Mucosa of stomach (tissue), 1 donor: Measurements from ENCODE around the gene LOXL1.

ENCODE experiments used
- H3K27me3 ChIP-seq: one replicate; pipeline ENCODE4 v1.7.0; 2013; ENCODE audit warnings: mild to moderate bottlenecking, low read length; ENCODE audit not compliant: control insufficient read depth, insufficient read depth
- H3K36me3 ChIP-seq: one replicate; pipeline ENCODE4 v1.7.0; 2013; ENCODE audit warnings: low read length; ENCODE audit not compliant: control insufficient read depth, insufficient read depth
- H3K4me1 ChIP-seq: one replicate; pipeline ENCODE4 v1.7.0; 2013; ENCODE audit warnings: mild to moderate bottlenecking, low read length; ENCODE audit not compliant: control insufficient read depth, insufficient read depth
- H3K4me3 ChIP-seq: one replicate; pipeline ENCODE4 v1.7.0; 2013; ENCODE audit warnings: low read length
- H3K9ac ChIP-seq: one replicate; pipeline ENCODE4 v1.7.0; 2013; ENCODE audit warnings: mild to moderate bottlenecking, low read length, moderate library complexity
- H3K9me3 ChIP-seq: one replicate; pipeline ENCODE4 v1.7.0; 2013; ENCODE audit warnings: mild to moderate bottlenecking, low read length, moderate library complexity; ENCODE audit not compliant: control insufficient read depth
- donor health status: Pancreatic carcinoma.

LOXL1 gene

DNA sequence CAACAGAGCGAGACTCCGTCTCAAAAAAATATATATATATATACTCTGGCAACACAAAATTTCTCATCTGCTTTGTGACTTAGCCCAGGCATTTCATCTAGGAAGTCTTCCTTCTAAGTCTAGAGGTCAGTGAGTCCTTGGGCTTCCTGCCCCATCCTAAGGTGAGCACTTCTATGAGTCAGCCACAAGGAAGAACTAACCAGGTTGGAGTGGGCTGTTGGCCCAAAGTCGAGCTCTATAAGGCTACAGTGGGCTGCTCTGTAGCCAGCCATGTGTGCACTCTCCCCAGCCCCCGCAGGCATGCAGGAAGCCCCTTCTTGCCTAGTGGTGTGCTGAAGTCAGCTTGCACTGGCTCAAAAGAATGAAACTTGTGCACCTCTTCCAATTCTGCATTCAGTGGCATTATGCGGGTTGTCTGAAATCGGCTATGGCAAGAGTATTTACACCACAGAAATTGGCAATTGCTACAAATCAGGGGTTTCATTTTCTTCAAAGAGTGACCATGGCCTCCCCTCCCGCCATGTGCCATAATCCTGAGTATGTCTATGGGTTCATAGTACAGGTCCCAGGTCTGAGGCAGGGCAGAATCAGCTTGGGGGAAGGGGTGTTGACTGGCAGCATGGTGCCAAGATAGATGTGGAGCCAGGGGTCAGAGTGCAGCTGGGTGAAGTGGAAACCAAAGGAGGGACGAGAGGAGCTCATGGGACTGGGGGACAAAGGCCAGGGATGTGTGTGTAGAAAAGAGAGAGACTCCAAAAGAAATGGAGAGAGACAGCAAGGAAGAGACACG is 22.0 kb upstream of the LOXL1 start:
- H3K4me3 ChIP-seq = no peak overlapping the region
- H3K4me1 ChIP-seq = no peaks in the 10 kb centered on the region
- no peaks in the 10 kb centered on the region for H3K9me3 ChIP-seq
- no peak overlapping the region for H3K9ac ChIP-seq
- no peaks in the 10 kb centered on the region for H3K36me3 ChIP-seq
- no peaks in the 10 kb centered on the region for H3K27me3 ChIP-seq

- Histone ChIP-seq H3K9me3 (no peaks in the 10 kb centered on the region), H3K4me1 (no peaks in the 10 kb centered on the region), H3K9ac (no peak overlapping the region), H3K27me3 (no peaks in the 10 kb centered on the region), H3K36me3 (no peaks in the 10 kb centered on the region), H3K4me3 (no peak overlapping the region)
Observed at GRCh38 chr15:73905225-73905827, 20.9 kb upstream of the LOXL1 start.

DNA sequence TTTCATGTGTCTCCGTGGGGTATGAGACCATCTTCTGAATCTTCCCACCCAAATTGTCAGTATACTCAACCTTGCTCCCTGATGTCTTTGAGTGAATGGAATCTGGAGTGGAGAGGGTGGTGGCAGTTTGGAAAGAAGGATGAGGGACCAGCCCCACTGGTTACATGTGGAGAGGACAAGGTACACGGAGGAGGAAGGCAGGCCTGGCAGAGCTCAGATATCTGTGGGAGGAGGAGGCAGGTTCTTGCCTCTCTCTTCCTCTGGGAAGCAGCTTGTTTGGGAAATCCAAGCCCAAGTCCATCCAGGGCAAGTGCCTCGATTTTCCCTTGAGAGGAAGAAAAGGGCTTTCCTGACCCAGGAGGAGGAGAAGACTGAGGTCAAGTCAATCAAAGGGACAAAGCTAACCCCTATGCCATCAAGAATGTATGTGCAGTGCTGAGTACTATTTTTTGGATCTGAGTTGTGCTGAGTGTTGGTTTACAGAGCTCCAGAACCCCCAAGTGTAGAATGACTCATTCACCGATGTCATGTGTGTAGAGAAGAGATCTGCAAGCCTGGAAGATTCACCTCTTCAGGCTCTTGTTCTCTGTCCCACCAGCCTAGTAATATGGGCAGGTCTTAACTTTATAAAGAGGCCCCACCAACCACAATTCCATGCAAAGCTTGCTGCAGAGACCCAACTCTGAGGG is 19.8 kb upstream of the LOXL1 start:
- no peaks in the 10 kb centered on the region for H3K36me3 ChIP-seq
- no peaks in the 10 kb centered on the region for H3K9me3 ChIP-seq
- no peak overlapping the region for H3K9ac ChIP-seq
- H3K27me3 ChIP-seq = no peaks in the 10 kb centered on the region
- no peak overlapping the region for H3K4me3 ChIP-seq
- H3K4me1 ChIP-seq = peaks cover 3% of the 10 kb centered on the region

- no peaks in the 10 kb centered on the region for H3K9me3 ChIP-seq
Observed at GRCh38 chr15:73907035-73907408, 19.2 kb upstream of the LOXL1 start.

GRCh38 chr15:73908030-73908821 is 18.0 kb upstream of the LOXL1 start:
- no peaks in the 10 kb centered on the region for H3K9me3 ChIP-seq
- H3K9ac ChIP-seq = no peak overlapping the region
- H3K4me1 ChIP-seq = peaks cover 7% of the 10 kb centered on the region
- no peaks in the 10 kb centered on the region for H3K27me3 ChIP-seq
- H3K36me3 ChIP-seq = no peaks in the 10 kb centered on the region
- no peak overlapping the region for H3K4me3 ChIP-seq

More at GRCh38 chr15:73907035-73907408, 19.2 kb upstream of the LOXL1 start:
- Histone ChIP-seq H3K9ac (no peak overlapping the region), H3K4me1 (peaks cover 7% of the 10 kb centered on the region), H3K27me3 (no peaks in the 10 kb centered on the region), H3K36me3 (no peaks in the 10 kb centered on the region), H3K4me3 (no peak overlapping the region)

DNA sequence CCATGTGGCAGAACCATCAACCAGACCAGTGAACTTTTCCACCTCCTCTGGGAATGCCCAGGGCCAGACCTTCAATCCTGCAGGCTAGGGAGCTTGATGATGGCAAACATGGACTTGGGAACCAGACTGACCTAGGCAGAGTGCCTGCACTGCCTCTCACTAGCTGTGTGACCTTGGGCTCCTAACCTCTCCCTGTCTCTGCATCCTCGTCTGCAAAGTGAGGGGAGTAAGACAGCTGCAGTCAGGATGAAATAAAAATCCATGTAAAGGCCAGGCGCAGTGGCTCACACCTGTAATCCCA is 17.5 kb upstream of the LOXL1 start:
- Histone ChIP-seq H3K9ac (no peak overlapping the region), H3K4me3 (no peak overlapping the region), H3K9me3 (no peaks in the 10 kb centered on the region), H3K4me1 (peaks cover 8% of the 10 kb centered on the region), H3K27me3 (no peaks in the 10 kb centered on the region), H3K36me3 (no peaks in the 10 kb centered on the region)

DNA sequence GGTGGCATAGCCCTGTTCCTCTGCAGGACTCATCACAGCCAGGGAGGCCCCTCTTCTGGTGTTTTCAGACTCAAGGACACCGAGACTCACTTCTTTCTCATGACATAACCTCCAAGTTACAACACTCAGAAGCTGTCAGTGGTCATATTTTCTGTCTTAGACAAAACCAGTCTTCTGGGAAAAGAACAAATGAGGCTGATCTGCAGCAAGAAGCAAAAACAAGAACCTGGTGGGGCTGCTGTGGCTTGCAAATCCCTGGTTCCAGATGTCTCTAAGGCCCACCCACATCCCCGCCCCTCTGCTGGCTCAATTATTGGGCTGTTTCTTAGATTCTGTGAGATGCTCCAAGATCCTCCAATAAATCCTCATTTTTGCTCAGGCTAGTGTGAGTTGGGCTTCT is 16.6 kb upstream of the LOXL1 start:
- no peaks in the 10 kb centered on the region for H3K9me3 ChIP-seq
- H3K4me1 ChIP-seq = peaks cover 17% of the 10 kb centered on the region
- no peak overlapping the region for H3K4me3 ChIP-seq
- no peaks in the 10 kb centered on the region for H3K36me3 ChIP-seq
- H3K27me3 ChIP-seq = no peaks in the 10 kb centered on the region
- no peak overlapping the region for H3K9ac ChIP-seq

- Histone ChIP-seq H3K36me3 (no peaks in the 10 kb centered on the region), H3K9ac (no peak overlapping the region), H3K4me1 (peaks cover 19% of the 10 kb centered on the region), H3K27me3 (no peaks in the 10 kb centered on the region), H3K4me3 (no peak overlapping the region), H3K9me3 (no peaks in the 10 kb centered on the region)
Observed at GRCh38 chr15:73910522-73911303, 15.5 kb upstream of the LOXL1 start.

- Histone ChIP-seq H3K27me3 (no peaks in the 10 kb centered on the region), H3K4me3 (no peak overlapping the region), H3K9me3 (no peaks in the 10 kb centered on the region), H3K4me1 (peaks cover 23% of the 10 kb centered on the region), H3K36me3 (no peaks in the 10 kb centered on the region), H3K9ac (no peak overlapping the region)
Observed at GRCh38 chr15:73912030-73912596, 14.1 kb upstream of the LOXL1 start.

DNA sequence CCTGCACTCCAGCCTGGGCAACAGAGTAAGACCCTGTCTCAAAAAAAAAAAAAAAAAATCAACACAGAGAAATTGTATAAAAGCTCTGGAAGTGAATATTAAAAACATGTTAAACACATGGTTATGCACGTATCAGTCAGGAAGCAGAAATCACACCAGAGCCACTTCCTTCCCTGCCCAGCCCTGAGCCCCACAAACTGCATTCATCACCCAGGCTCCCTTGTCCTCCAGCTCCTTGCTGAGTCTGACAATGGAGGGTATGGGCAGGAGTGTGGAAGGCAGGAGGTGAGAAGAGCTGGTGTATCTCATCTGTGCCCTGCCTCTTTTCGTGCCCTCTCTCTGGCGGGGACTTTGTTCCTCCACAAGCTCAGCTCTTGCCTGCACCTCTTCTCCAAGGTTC is 12.1 kb upstream of the LOXL1 start:
- no peak overlapping the region for H3K4me3 ChIP-seq
- H3K9ac ChIP-seq = no peak overlapping the region
- no peaks in the 10 kb centered on the region for H3K36me3 ChIP-seq
- H3K4me1 ChIP-seq = peaks cover 33% of the 10 kb centered on the region
- H3K9me3 ChIP-seq = no peaks in the 10 kb centered on the region
- no peaks in the 10 kb centered on the region for H3K27me3 ChIP-seq

DNA sequence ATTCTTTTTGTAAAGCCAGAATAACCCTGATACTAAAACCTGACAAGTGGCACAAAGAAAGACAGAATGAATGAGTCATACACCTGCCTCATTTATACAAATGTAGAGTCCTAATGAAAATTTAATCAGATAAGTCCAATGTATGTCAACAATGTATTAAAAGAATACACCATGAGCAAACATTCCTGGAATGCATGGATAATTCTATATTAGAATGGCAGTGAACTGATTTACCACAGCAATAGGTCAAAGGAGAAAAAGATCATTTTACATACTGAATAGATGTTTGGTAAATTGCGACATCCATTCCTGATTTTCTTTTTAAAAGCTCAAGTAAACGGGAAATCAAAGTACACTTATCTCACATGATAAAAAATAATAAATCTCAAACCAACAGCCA is 11.2 kb upstream of the LOXL1 start:
- Histone ChIP-seq H3K4me3 (no peak overlapping the region), H3K9ac (no peak overlapping the region), H3K27me3 (no peaks in the 10 kb centered on the region), H3K36me3 (no peaks in the 10 kb centered on the region), H3K9me3 (no peaks in the 10 kb centered on the region), H3K4me1 (peaks cover 34% of the 10 kb centered on the region)
